NCI-H748 (cell line): Measurements from ENCODE around the gene CDK19.
A peak's percentile ranks its signal among the peaks of the same experiment; 100 is the strongest.

Experiments used
- DNase-seq: peaks from one replicate; lab custom pipeline; 2025; ENCODE audit not compliant: unreplicated experiment; lab: John Stamatoyannopoulos, UW

Gene CDK19

GRCh38 chr6:110705543-110705942 lies 109.7 kb downstream of the CDK19 start:
- no peak for DNase-seq

DNA sequence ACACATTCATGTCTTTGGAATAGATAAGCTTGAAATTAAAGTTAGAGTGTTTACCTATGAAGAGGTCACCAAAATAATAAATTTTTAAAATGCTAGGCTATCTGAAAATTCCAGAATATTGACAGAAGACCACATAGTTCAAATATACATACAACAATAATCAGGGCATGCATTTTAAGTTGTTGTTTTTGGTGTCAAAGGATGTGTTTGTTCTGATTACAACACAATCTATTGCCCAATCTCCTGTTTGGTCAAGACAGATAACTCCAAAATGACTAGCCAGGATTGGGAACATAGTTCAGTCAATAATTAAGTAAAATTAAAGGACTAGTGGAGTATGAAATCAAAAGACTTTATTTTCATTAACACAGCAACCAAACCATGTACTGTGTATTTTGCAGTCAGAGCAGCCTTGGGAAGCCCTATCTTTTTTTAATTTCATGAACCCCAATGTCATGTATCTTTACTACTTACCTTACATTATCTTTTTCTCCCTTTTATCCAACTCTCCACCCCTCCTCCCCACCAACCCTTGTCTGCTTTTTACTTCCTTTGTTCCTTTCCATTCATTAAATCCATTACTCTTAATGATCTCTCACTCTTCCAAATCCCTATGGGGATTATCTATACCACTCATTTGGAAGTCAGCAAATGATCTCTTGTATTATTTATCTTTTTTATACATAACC lies 111.2 kb downstream of the CDK19 start:
- no peak for DNase-seq

- no peak for DNase-seq
Observed at GRCh38 chr6:110703010-110703905, 112.0 kb downstream of the CDK19 start.

- peak; percentile 28 for DNase-seq
Observed at GRCh38 chr6:110699780-110700179, 115.5 kb downstream of the CDK19 start.

DNA sequence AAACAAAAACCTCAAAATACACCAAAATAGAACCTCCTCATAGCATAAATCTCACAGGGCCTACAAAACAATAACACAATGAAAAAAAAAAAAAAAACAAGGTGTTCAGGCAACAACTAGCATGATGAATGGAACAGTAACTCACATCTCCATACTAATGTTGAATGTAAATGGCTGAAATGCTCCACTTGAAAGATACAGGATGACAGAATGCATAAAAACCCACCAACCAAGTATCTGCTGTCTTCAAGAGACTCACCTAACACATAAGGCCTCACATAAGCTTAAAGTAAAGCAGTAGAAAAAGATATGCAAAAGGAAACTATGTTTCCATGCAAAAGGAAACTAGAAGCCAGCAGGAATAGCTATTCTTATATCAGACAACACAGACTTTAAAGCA lies 121.3 kb downstream of the CDK19 start:
- no peak for DNase-seq

- no peak for DNase-seq
Observed at GRCh38 chr6:110693296-110693695, 122.0 kb downstream of the CDK19 start.

DNA sequence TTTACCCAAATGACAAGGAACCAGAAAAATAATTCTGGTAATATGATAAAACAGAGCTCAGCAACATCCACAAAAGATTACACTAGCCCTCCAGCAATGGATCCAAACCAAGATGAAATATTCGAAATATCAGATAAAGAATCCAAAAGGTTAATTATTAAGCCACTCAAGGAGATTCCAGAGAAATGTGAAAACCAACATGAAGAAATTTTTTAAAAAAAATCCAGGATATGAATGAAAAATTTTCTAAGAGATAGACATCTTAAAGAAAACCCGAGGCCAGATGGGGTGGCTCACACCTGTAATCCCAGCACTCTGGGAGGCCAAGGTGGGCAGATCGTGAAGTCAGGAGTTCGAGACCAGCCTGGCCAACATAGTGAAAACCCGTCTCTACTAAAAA lies 124.4 kb downstream of the CDK19 start:
- no peak for DNase-seq

GRCh38 chr6:110690106-110690654 lies 125.1 kb downstream of the CDK19 start:
- DNase-seq, result no peak

GRCh38 chr6:110689275-110689935 lies 125.9 kb downstream of the CDK19 start:
- peak; percentile 74 for DNase-seq

DNA sequence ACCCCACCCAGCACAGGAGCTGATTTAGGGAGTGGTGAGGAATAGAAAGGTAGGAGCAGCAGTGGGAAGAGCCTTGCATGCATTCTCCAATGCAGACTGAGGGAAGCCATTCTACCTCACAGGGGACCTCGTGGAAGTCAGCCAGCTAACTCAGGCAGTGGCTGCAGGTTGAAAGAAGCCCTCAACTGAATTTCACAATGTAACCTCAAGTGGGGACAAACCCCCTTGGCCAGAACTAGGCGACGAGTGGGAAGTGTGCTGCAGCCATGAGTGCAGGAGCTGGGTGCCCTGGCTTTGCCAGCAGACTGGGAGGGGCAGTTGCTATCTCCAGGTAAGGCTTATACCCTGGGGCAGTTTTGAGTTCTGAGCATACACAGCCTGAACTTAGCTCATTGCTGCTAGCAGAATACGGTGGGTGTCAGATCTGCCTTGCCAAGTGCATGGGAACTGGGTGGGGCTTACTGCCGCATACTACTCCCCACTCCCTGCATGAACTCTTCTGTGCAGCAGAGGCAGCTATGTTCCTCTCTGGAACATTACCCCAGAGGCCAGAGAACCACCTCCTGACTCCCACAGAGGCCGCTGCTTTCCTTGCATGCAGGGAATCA lies 126.5 kb downstream of the CDK19 start:
- peak; percentile 55 for DNase-seq

DNA sequence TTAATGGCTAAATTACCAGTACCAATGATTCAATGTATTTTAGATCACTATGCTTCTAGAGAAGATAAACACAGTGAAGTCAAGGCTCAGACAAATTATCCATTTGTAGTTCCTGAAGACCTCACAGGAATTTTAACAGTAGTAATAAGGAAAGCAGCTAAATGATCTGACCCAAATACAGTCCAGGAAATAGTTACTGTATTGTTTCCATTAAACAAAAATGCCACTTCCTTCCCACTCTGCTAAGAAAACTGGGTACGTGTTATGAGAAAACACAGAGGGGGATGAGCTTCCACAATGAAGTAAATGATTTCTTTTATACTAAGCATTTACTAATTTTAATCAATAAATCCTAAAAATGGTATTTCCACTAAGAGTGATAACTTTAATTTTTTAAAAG lies 127.9 kb downstream of the CDK19 start:
- no peak for DNase-seq

DNA sequence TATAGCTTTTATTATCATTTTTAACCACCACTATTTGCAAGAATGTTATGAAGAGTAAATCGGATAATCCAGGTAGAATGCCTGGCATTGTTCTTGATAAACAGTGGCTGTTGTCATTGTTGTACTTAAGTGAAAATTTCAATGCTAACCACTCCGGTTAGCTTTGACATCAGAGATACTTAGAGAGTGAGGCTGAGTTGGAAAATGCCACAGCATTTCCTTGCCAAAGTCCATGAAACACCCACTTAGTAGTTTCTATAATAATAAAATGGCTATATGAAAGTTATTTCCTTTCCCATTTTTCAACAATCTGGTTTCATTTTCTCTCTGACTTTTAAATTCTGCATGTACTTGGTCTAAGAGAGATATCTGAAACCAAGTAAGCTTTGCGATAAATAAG lies 132.0 kb downstream of the CDK19 start:
- no peak for DNase-seq

- peak; percentile 91 for DNase-seq
Observed at GRCh38 chr6:110682460-110682853, 132.8 kb downstream of the CDK19 start.

- DNase-seq, result peak; percentile 84
Observed at GRCh38 chr6:110681543-110682459, 133.5 kb downstream of the CDK19 start.

DNA sequence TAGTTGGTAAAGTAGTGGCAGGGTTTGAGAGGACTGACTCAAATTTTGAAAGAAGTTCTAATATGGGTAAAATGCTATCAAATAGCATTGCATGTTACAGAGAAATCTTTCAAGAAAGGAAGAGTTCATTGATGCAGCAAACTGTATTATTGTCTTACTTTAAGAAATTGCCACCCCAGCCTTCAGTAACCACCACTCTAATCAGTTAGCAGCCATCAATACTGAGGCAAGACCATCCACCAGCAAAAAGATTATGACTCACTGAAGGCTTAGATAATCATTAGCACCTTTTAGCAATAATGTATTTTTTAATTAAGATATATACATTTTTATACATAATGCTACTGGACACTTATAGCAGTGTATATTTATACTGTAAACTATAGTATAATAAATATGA lies 138.9 kb downstream of the CDK19 start:
- no peak for DNase-seq

DNA sequence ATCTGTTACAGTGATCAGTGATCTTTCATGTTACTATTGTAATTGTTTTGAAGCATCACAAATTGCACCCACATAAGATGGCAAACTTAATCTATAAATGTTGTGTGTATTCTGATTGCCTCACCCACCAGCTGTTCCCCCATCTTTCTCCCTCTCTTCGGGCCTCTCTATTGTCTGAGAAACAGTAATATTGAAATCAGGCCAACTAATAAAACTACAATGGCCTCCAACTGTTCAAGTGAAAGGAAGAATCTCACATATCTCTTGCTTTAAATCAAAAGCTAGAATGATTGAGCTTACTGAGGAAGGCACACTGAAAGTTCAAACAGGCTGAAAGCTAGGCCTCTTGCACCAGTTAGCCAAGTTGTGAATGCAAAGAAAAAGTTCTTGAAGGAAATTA lies 141.2 kb downstream of the CDK19 start:
- peak; percentile 60 for DNase-seq

- no peak for DNase-seq
Observed at GRCh38 chr6:110672122-110672521, 143.1 kb downstream of the CDK19 start.

DNA sequence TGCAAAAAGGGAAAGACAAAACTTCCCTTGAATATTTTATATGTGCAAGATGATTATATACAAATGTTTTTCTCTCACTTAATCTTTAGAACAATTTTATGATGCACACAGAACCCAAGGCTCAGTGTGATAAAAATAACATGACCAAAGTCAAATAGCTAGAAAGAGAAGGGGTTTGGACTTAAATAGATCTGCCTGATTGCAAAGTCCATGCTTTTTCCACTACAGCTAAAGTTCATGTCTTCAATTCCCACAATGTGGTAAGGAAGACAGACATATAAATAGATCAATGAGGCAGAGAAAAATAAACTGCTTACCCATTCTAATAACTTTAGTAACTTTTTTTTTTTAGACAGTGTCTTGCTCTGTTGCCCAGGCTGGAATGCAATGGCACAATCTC lies 143.8 kb downstream of the CDK19 start:
- DNase-seq, result no peak

DNA sequence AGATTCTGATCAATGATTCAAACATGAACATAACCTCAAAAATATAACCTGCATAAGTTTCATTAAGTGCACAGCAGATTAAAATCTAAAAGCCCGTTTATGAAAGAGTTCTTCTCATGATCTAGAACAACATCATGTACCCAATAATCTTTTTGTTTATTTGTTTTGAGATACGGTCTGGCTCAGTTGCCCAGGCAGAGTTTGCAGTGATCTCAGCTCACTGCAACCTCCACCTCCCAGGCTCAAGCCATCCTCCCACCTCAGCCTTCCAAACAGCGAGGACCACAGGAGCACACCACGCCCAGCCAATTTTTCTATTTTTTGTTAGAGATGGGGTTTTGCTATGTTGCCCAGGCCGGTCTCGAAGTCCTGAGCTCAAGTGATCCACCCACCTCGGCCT lies 149.7 kb downstream of the CDK19 start:
- no peak for DNase-seq

DNA sequence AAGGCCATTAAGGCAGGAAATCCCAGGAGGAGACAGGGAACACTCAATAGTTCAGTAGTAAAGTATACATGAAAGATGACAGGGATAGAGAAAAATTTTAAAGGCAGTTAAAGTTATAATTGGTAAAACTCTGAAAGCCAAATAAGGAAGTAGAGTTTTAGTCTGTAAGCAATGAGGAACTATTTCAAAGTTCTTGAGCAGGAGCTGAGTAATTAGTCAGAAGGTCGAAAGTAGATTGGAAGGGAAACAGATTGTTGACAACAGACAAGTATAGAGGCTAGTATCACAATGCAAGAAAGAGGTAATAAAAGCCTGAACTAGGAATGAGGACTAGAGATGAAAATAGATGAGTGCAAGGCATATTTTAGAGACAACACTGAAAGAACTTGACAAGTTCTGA lies 150.3 kb downstream of the CDK19 start:
- no peak for DNase-seq
